GM13977 (cell line): ENCODE data around the gene ZNF217.
"Not testable (repeated sequence)": the region's sequence is repeated elsewhere in the genome, so short reads cannot be mapped to it uniquely, and the experiment has no call there.

Source experiments
- DNase-seq: peaks from one replicate; pipeline ENCODE4 v3.0.0; 2012; ENCODE audit warnings: low spot score
- in situ Hi-C: fragments of 300-500 bp; cut with MboI; formaldehyde crosslinking; loops from one replicate; pipeline ENCODE4 v1.12.0; 2022; ENCODE audit warnings: low sequenced_read_pairs, low pct_unique_long_range_greater_than_20kb, mixed read lengths, inconsistent platforms; ENCODE audit not compliant: unreplicated experiment
- TF ChIP-seq, protein P1 (sequence below): IDR thresholded peaks from 2 replicates; pipeline ENCODE4 v1.5.1; 2012; ENCODE audit warnings: mild to moderate bottlenecking, control low read depth; ENCODE audit not compliant: insufficient read depth; ENCODE audit errors: extremely low read depth, missing control alignments

Gene ZNF217

GRCh38 chr20:53593466-53594007, at the start of gene ZNF217:
TSS of gene ZNF217 (minus strand) at chr20:53593839. CDS start at chr20:53582826, 11,013 bp downstream.
- TF ChIP-seq, protein P1, sequence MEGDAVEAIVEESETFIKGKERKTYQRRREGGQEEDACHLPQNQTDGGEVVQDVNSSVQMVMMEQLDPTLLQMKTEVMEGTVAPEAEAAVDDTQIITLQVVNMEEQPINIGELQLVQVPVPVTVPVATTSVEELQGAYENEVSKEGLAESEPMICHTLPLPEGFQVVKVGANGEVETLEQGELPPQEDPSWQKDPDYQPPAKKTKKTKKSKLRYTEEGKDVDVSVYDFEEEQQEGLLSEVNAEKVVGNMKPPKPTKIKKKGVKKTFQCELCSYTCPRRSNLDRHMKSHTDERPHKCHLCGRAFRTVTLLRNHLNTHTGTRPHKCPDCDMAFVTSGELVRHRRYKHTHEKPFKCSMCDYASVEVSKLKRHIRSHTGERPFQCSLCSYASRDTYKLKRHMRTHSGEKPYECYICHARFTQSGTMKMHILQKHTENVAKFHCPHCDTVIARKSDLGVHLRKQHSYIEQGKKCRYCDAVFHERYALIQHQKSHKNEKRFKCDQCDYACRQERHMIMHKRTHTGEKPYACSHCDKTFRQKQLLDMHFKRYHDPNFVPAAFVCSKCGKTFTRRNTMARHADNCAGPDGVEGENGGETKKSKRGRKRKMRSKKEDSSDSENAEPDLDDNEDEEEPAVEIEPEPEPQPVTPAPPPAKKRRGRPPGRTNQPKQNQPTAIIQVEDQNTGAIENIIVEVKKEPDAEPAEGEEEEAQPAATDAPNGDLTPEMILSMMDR = peak; percentile 20
- in situ Hi-C loops, DNase-seq: not testable (repeated sequence)

GRCh38 chr20:53643031-53643832, 49.6 kb upstream of the ZNF217 start:
- in situ Hi-C loops = no loop called here
- TF ChIP-seq, protein P1 = no peak
- DNase-seq = peak; percentile 76

DNA sequence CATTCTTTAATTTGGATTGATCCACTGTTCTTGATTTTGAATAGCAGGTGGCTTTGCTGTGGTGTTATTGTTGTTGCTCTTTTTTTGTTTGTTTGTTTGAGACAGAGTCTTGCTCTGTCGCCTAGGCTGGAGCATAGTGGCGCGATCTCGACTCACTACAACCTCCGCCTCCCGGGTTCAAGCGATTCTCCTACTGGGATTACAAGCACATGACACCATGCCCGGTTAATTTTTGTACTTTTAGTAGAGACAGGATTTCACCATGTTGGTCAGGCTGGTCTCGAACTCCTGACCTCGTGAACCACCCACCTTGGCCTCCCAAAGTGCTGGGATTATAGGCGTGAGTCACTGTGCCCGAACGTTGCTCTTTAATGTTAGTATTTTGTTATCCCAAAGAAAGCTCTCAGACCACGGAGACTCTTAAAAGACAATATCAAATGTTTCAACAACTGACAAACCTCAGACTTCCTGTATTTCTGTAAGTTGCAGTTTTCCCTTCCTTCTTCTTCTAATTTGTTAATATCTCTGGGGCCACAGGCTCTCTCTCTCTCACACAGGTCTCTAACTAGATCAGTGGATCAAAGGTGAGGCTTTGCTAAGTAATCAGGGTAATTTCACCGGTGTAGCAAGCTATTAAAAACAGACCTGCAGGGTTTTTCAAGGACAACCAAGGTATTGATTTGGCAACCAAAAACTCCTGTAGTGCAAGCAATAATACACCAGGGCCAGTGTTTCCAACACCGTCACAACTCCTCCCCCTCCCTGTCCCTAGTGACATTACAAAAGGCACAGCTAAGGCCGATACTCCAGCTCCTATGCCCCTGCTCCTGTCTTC, 48.8 kb upstream of the ZNF217 start:
- in situ Hi-C loops = no loop called here
- TF ChIP-seq, protein P1 = no peak
- DNase-seq = no peak

DNA sequence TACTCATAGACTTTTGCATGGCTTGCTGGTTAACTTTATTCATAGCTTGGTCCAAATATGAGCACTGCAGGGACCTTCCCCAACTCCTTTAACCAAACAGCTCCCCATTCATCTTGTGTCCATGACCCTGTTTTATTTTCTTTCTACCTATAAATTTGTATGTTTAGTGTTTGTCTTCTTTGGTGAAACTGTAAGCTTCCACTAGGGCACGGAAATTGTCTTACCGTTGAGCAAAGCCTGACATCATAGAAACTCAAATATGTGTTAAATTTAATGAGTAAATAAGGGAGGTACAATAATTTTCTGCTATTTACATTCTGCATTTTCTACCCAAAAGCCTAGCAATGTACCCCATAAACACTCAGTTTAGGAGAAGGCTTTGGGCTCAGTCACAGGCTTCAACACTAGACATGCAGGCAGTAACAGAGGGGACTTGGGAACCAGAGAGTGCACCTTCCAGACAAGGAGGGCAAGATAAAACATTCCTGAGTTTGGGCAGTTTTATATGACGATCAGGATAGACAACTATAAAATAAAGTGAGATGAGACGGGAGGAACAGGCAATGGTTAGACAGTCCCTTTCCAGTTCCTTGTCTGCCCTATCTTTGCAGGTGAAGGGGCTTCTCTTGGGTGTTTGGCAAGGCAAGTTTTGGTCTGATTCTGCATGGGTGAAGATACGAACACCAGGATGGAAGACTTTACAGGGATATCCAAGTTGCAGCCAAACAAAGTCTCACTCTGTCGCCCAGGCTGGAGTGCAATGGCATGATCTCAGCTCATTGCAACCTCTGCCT, 46.2 kb upstream of the ZNF217 start:
- no peak for DNase-seq
- in situ Hi-C loops = no loop called here
- TF ChIP-seq, protein P1 = no peak

DNA sequence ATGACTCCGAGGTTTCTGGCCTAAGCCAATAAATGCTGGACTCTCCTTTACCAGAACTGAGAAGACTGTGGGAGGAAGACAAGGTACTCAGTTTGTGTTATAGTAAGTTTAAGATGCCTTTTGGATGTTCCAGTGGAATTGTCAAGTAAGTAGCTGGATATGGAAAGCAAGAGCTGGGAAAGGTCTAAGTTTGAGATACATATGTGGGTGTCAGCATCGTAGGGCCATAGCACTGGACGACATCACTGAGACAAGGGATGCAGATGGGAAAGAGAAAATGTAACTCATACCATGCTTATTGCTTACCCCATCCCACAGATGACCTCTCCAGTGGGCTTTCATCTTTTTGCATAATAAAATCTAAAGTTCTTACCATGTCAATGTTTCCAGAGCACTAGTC, 45.5 kb upstream of the ZNF217 start:
- TF ChIP-seq, protein P1 = no peak
- in situ Hi-C loops = no loop called here
- no peak for DNase-seq

GRCh38 chr20:53637310-53637709, 43.7 kb upstream of the ZNF217 start:
- DNase-seq, in situ Hi-C loops: not testable (repeated sequence)
